Small intestine (tissue), 16 donors: ENCODE results near the gene FAM199X. TPM values are rescaled to one million over a fixed set of nuclear protein-coding genes. Genes with fewer than 3 reads are reported as not detected.

Experiments used
- DNase-seq, 2 donors: peaks; one replicate each; pipeline versions ENCODE4 v3.0.0 to v3.0.0-alpha.2; 2013
- FAIRE-seq: peaks from 2 replicates; lab custom pipeline; 2012; peaks lifted over from hg19 to GRCh38; lab: Jason Lieb, UNC
- H3K27ac ChIP-seq, 3 donors: one replicate each; pipeline ENCODE4 v1.5.1; 2013; ENCODE audit warnings: low read length in 2 of 3, mild to moderate bottlenecking in 2 of 3, control low read depth in 1 of 3, inconsistent platforms in 1 of 3, low read depth in 1 of 3, moderate library complexity in 1 of 3
- H3K27me3 ChIP-seq, 3 donors: one replicate each; pipeline ENCODE4 v1.6.1; 2013; ENCODE audit warnings: low read length in 3 of 3, inconsistent platforms in 1 of 3; ENCODE audit not compliant: control insufficient read depth in 3 of 3, insufficient read depth in 3 of 3
- H3K36me3 ChIP-seq, 3 donors: one replicate each; pipeline ENCODE4 v1.6.1; 2013; ENCODE audit warnings: low read length in 3 of 3, inconsistent platforms in 1 of 3, low read depth in 1 of 3, mild to moderate bottlenecking in 1 of 3, moderate library complexity in 1 of 3; ENCODE audit not compliant: control insufficient read depth in 3 of 3, insufficient read depth in 2 of 3
- H3K4me1 ChIP-seq, 3 donors: one replicate each; pipeline ENCODE4 v1.6.1; 2013; ENCODE audit warnings: low read length in 2 of 3, inconsistent platforms in 1 of 3, low read depth in 1 of 3, mild to moderate bottlenecking in 1 of 3, moderate library complexity in 1 of 3; ENCODE audit not compliant: control insufficient read depth in 3 of 3, insufficient read depth in 2 of 3
- H3K4me3 ChIP-seq, 3 donors: one replicate each; pipeline ENCODE4 v1.5.1; 2013; ENCODE audit warnings: low read length in 3 of 3, control low read depth in 1 of 3, inconsistent platforms in 1 of 3, low read depth in 1 of 3, mild to moderate bottlenecking in 1 of 3, moderate library complexity in 1 of 3
- H3K9me3 ChIP-seq, 2 donors: one replicate each; pipeline ENCODE4 v1.6.1; 2013; ENCODE audit warnings: low read depth in 1 of 2, low read length in 1 of 2; ENCODE audit not compliant: control insufficient read depth in 2 of 2, insufficient read depth in 1 of 2
- WGBS, 3 donors: extraction: QIAGEN DNeasy Blood & Tissue Kit; methylation state at CpG; one replicate each; pipeline ENCODE4 v1.1.7; 2013; 5-methylcytosine and 5-hydroxymethylcytosine counted together
- long read RNA-seq, 10 donors: transcript quantifications; one replicate each; lab custom pipeline, GENCODE V29; 2026
- polyA plus RNA-seq, 4 donors: library from polyadenylated mRNA; stranded (reverse) in 3 of 4; unstranded in 1 of 4; fragments of 200-250 nt in 3 of 4; fragments of 120-200 nt in 1 of 4; gene quantifications; one replicate each; pipeline versions ENCODE4 v1.2.1 to v1.2.3, GENCODE V29; 2013
- donor health status: healthy with polysubstance abuse.
- donor health status: control.
- donor health status: control.
- donor health status: Bipolar disorder and iron deficiency.
- donor health status: healthy.

The FAM199X gene
- polyA plus RNA-seq: 10 to 100 TPM in 2 of 4 donors, 1 to 10 TPM in 2; 4.9 to 21.0 (median 10.3) TPM
- long read RNA-seq, donor 1, full-length matches to known transcripts: 8 of 8 reads
- long read RNA-seq, donor 1, partial matches to known transcripts: 0 of 8 reads
- long read RNA-seq, donor 1, other reads (novel, unspliced or antisense): 0 of 8 reads
- long read RNA-seq, donor 2, full-length matches to known transcripts: 1 of 1 reads
- long read RNA-seq, donor 2, partial matches to known transcripts: 0 of 1 reads
- long read RNA-seq, donor 2, other reads (novel, unspliced or antisense): 0 of 1 reads
- long read RNA-seq, donor 3: 0 reads
- long read RNA-seq, donor 4: 0 reads
- long read RNA-seq, donor 5, full-length matches to known transcripts: 1 of 1 reads
- long read RNA-seq, donor 5, partial matches to known transcripts: 0 of 1 reads
- long read RNA-seq, donor 5, other reads (novel, unspliced or antisense): 0 of 1 reads
- long read RNA-seq, donor 6, full-length matches to known transcripts: 3 of 3 reads
- long read RNA-seq, donor 6, partial matches to known transcripts: 0 of 3 reads
- long read RNA-seq, donor 6, other reads (novel, unspliced or antisense): 0 of 3 reads
- long read RNA-seq, donor 7: 0 reads
- long read RNA-seq, donor 8: 0 reads
- long read RNA-seq, donor 9: 0 reads
- long read RNA-seq, donor 10: 0 reads

DNA sequence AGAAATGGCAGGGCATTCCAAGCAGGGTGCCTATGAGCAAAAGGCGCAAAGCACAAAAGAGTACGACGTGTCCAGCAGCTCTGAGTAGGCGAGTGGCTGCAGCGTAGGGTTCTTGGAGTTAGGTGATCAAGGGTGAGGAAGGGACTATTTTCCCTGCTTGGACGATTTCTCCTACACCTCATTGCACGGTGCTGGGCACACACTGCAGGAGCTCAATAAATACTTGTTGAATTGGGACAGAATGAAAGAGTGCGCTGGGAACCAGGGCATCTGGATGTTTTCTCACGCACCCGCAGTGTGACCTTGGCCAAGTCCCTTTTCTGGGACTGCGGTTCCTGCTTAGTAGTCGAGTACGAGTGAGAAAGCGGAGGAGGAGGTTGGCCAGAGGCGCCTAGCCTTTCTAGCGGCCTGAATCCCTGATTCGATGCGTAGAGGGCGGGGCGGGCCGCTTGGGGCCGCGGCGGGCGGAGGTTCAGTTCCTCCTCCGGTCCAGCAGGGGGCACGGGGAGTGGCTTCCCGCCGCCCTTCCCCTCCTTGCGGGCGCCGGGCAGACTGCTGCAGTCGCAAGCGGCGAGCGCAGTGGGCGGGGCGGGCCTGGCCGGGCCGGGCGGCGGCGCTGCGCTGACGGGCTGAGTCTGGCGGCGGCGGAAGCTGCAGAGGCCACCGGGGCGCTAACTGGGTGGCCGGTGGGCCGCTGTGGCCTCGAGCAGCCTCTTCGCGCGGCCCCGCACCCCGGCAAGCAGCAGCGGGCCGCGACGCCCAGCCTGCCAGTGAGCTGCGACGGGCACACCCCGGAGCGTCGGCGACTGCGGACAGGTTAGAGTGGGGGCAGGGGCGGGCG is at the start of gene FAM199X:
Gene FAM199X, plus strand, starts transcription at position 560 of the 841 bp plus-strand sequence. CDS start 333 bp downstream, outside the sequence.
- Histone ChIP-seq H3K9me3 (no peaks in the 10 kb centered on the region), H3K4me3 (peak within 1 kb of the TSS; percentile 83 to 89 (median 88)), H3K27me3 (no peaks in the 10 kb centered on the region), H3K36me3 (no peaks in the 10 kb centered on the region), H3K4me1 (peaks cover 0 to 2% (median 0%) of the 10 kb centered on the region in 3 donors), H3K27ac (peak within 1 kb of the TSS; percentile 38 to 88 (median 67))
- WGBS, 3 donors: 1 to 37% (median 13%) methylated on average over 27 to 71 of the region's 71 CpGs
- FAIRE-seq (no peak), DNase-seq (peak; percentile 81 to 91)

DNA sequence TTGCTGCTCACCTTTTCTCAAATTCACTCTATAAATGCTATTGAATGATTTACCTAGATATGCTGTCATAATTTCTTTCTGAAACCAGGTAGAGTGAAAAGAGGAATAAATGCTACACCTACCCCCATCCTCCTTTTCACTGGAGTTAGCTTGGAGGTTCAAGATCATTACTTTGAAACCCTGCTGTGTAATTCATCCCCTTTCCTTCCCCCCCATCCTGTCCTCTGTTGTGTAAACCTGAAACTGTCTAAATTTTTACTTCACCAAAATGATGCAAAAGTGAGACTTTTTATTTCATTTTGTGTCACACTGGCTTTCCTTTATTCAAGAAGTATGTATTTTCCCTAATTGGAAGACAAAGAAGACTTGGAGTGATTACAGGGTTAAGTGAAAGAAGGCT is 48.5 kb upstream of the FAM199X start:
- FAIRE-seq: no peak
- peaks cover 0 to 2% (median 0%) of the 10 kb centered on the region in 3 donors for H3K27me3 ChIP-seq
- H3K9me3 ChIP-seq: no peaks in the 10 kb centered on the region
- H3K4me3 ChIP-seq: no peak overlapping the region
- no peak overlapping the region for H3K27ac ChIP-seq
- no peaks in the 10 kb centered on the region for H3K36me3 ChIP-seq
- DNase-seq: no peak
- H3K4me1 ChIP-seq: no peaks in the 10 kb centered on the region

DNA sequence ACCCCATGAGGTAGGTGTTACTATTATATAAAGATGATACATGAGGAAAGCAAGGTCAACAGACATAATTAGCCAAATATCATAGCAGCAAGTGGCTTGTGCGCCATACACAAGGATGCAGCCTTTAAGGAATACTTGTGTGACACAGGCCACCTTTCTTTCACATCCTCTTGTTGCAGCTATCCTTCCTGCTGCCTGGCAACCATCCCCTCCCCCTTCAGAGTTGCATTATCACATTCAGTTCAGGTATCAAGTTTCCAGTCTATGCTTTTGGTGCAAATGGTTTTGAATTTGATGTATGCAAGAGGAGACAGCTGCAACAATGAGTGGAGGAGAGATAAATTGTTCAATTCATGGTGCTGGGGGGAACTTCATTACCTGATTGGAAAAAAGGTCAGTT is 47.5 kb upstream of the FAM199X start:
- Histone ChIP-seq H3K27me3 (no peaks in the 10 kb centered on the region), H3K4me1 (no peaks in the 10 kb centered on the region), H3K36me3 (no peaks in the 10 kb centered on the region), H3K4me3 (no peak overlapping the region), H3K27ac (no peak overlapping the region), H3K9me3 (no peaks in the 10 kb centered on the region)
- FAIRE-seq (no peak), DNase-seq (no peak)
- WGBS, 3 donors: 63 to 100% (median 95%) methylated on average over 1 of the region's 1 CpG

DNA sequence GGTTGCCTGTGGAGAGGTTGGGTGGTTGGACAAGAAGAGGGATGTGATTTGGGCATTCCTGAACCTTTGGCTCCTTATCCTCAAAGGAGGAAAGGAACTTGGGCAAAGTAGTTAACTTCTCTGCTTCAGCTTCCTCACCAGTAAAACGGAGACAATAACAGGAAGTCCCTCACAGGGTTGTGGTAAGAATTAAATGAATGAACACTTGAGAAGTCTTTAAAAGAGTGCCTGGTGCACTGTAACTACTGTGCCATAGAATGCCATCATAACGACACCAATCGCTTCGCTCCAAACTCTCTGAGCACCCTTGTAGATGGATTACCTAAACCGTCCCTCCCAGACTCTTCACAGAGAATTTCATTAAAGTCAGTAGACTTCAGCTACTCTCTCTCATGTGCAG is 43.4 kb upstream of the FAM199X start:
- H3K4me1 ChIP-seq: no peaks in the 10 kb centered on the region
- peaks cover 0 to 4% (median 0%) of the 10 kb centered on the region in 3 donors for H3K36me3 ChIP-seq
- no peaks in the 10 kb centered on the region for H3K9me3 ChIP-seq
- DNase-seq (no peak), FAIRE-seq (no peak)
- no peak overlapping the region for H3K4me3 ChIP-seq
- no peak overlapping the region for H3K27ac ChIP-seq
- 61 to 84% (median 62%) methylated on average over 5 of the region's 5 CpGs for WGBS, 3 donors
- peaks cover 0 to 2% (median 0%) of the 10 kb centered on the region in 3 donors for H3K27me3 ChIP-seq

DNA sequence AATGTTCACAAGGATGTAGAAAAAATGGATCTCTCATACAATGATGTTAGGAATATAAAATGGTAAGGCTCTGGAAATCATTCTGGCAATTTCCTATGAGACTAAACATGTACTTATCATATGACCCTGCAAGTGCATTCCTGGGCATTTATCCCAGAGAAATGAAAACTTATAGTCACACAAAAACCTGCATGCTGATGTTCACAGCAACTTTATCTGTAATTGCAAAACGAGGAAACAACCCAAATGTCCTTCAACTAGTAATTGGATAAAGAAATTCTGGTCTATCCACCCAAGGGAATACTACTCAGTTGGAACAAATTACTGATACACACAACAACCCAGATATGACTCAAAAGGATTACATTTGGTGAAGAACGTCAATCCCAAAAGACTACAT is 39.4 kb upstream of the FAM199X start:
- peaks cover 0 to 4% (median 2%) of the 10 kb centered on the region in 3 donors for H3K36me3 ChIP-seq
- DNase-seq (no peak), FAIRE-seq (no peak)
- H3K27me3 ChIP-seq: peaks cover 0 to 2% (median 0%) of the 10 kb centered on the region in 3 donors
- H3K27ac ChIP-seq: no peak overlapping the region
- no peaks in the 10 kb centered on the region for H3K4me1 ChIP-seq
- no peaks in the 10 kb centered on the region for H3K9me3 ChIP-seq
- no peak overlapping the region for H3K4me3 ChIP-seq
- WGBS, 3 donors: 44 to 75% (median 56%) methylated on average over 2 of the region's 2 CpGs

DNA sequence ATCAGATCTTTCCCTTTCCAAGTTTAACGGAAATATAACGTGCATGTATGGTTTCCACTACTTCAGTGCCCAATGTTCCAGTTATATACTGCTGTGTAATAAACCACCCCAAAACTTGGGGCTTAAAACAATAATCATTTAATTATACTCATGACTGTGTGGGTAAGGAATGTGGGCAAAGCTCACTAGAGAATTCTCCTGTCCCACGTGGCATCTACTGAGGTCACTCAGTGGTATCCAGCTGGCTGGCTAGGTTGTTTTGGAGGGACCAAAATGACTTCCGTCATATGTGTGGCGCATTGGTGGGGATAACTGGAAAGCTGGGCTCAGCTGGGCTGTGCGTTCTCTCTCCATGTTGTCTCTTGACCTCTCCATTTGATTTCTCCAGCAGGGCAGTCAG is 35.4 kb upstream of the FAM199X start:
- 76 to 93% (median 78%) methylated on average over 6 of the region's 6 CpGs for WGBS, 3 donors
- Histone ChIP-seq H3K4me3 (no peak overlapping the region), H3K9me3 (no peaks in the 10 kb centered on the region), H3K27me3 (no peaks in the 10 kb centered on the region), H3K27ac (no peak overlapping the region), H3K4me1 (no peaks in the 10 kb centered on the region), H3K36me3 (peaks cover 0 to 4% (median 2%) of the 10 kb centered on the region in 3 donors)
- DNase-seq (no peak), FAIRE-seq (no peak)

DNA sequence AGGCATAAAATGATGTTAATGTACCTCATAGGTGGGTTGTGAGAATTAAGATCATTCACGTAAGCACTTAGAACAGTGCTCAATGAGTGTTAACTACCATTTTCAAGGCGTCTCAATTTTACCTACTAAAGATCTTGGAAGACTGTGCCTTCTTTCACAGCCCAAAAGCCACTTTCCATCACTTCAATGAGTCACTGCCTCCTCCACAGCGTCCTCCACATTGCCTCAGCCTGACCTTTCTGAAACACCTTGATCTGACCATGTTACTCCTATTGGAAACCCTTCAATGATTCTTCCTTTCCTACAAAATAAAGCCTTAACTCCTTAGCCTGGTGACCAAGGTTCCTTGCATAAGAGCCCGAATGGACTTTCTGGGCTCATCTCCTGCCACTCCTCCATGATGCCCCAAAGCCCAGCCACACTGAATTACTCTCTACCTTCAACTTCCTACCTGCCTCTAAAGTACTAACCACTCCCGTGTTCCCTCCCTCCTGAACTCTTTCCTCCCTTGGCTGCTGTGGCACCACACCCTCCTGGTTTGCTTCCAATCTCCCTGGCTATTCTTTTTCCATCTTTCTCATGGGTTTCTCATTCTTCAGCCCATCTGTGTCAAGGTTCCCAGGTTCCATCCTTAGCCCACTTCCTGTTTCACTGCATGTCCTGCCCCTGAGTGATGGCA is 31.5 kb upstream of the FAM199X start:
- H3K27me3 ChIP-seq: no peaks in the 10 kb centered on the region
- H3K9me3 ChIP-seq: no peaks in the 10 kb centered on the region
- FAIRE-seq (no peak), DNase-seq (no peak)
- WGBS, 3 donors: 63 to 85% (median 79%) methylated on average over 5 of the region's 5 CpGs
- H3K36me3 ChIP-seq: peaks cover 0 to 2% (median 0%) of the 10 kb centered on the region in 3 donors
- no peak overlapping the region for H3K27ac ChIP-seq
- no peaks in the 10 kb centered on the region for H3K4me1 ChIP-seq
- no peak overlapping the region for H3K4me3 ChIP-seq
